ENCODE measurements around the gene KRT28.

Gene KRT28

GRCh38 chr17:40763752-40764151, 36.0 kb downstream of the KRT28 start:
- H4K20me1 ChIP-seq (ENCODE audit: insufficient read depth, low read length, poor library complexity, severe bottlenecking) = no peaks in the 10 kb centered on the region
- H3K36me3 ChIP-seq (ENCODE audit: insufficient read depth, low read length) = no peaks in the 10 kb centered on the region
- no peak overlapping the region for H3K4me3 ChIP-seq (ENCODE audit: low read length, poor library complexity, severe bottlenecking)
- peaks cover 23% of the 10 kb centered on the region; the same call in 1 of the 2 replicates for H3K9me3 ChIP-seq (ENCODE audit: insufficient read depth, low read depth, low read length)
- no peaks in the 10 kb centered on the region for H3F3A ChIP-seq (ENCODE audit: low read depth)
- no peaks in the 10 kb centered on the region for H3K4me1 ChIP-seq (ENCODE audit: insufficient read depth, low read length, poor library complexity, severe bottlenecking)
- H3K79me2 ChIP-seq (ENCODE audit: insufficient read depth, low read length) = no peaks in the 10 kb centered on the region
- H3K9ac ChIP-seq (ENCODE audit: low read depth, low read length, poor library complexity, severe bottlenecking) = no peak overlapping the region
- H3K4me2 ChIP-seq (ENCODE audit: low read depth, low read length, poor library complexity, severe bottlenecking) = no peak overlapping the region
- no peaks in the 10 kb centered on the region for H3K9me2 ChIP-seq (replicated peaks; ENCODE audit: low read depth, low read length)
- TF ChIP-seq CTCF (conservative IDR thresholded peaks at IDR 0.05; ENCODE audit: low read length) (no peak), EZH2phosphoT487 (IDR thresholded peaks at IDR 0.05; ENCODE audit: borderline replicate concordance) (no peak)
- no peak overlapping the region for H2AFZ ChIP-seq (ENCODE audit: low read length)
- H3K27me3 ChIP-seq (ENCODE audit: insufficient read depth, low read length, poor library complexity, severe bottlenecking) = no peaks in the 10 kb centered on the region

- Histone ChIP-seq H3K4me3 (ENCODE audit: low read length, poor library complexity, severe bottlenecking) (no peak overlapping the region), H3K9me3 (ENCODE audit: insufficient read depth, low read depth, low read length) (peaks cover 23% of the 10 kb centered on the region; the same call in 1 of the 2 replicates), H3K36me3 (ENCODE audit: insufficient read depth, low read length) (no peaks in the 10 kb centered on the region), H3K27me3 (ENCODE audit: insufficient read depth, low read length, poor library complexity, severe bottlenecking) (peaks cover 5% of the 10 kb centered on the region), H3K9me2 (replicated peaks; ENCODE audit: low read depth, low read length) (no peaks in the 10 kb centered on the region), H3K4me2 (ENCODE audit: low read depth, low read length, poor library complexity, severe bottlenecking) (no peak overlapping the region), H3K4me1 (ENCODE audit: insufficient read depth, low read length, poor library complexity, severe bottlenecking) (no peaks in the 10 kb centered on the region), H3F3A (ENCODE audit: low read depth) (no peaks in the 10 kb centered on the region), H3K79me2 (ENCODE audit: insufficient read depth, low read length) (no peaks in the 10 kb centered on the region), H3K9ac (ENCODE audit: low read depth, low read length, poor library complexity, severe bottlenecking) (no peak overlapping the region), H4K20me1 (ENCODE audit: insufficient read depth, low read length, poor library complexity, severe bottlenecking) (no peaks in the 10 kb centered on the region), H2AFZ (ENCODE audit: low read length) (no peak overlapping the region)
- TF ChIP-seq EZH2phosphoT487 (IDR thresholded peaks at IDR 0.05; ENCODE audit: borderline replicate concordance) = no peak
- TF ChIP-seq CTCF (conservative IDR thresholded peaks at IDR 0.05; ENCODE audit: low read length) = no peak
Measured at GRCh38 chr17:40760105-40761016, 39.4 kb downstream of the KRT28 start.

- no peak within 1 kb of the TSS for H3K4me3 ChIP-seq (ENCODE audit: low read length, poor library complexity, severe bottlenecking)
- no peaks in the 10 kb centered on the region for H3K79me2 ChIP-seq (ENCODE audit: insufficient read depth, low read length)
- no peak for TF ChIP-seq CTCF (conservative IDR thresholded peaks at IDR 0.05; ENCODE audit: low read length)
- TF ChIP-seq EZH2phosphoT487 (IDR thresholded peaks at IDR 0.05; ENCODE audit: borderline replicate concordance) = no peak
- no peaks in the 10 kb centered on the region for H3K9me2 ChIP-seq (replicated peaks; ENCODE audit: low read depth, low read length)
- H3K4me1 ChIP-seq (ENCODE audit: insufficient read depth, low read length, poor library complexity, severe bottlenecking) = peaks cover 8% of the 10 kb centered on the region
- no peaks in the 10 kb centered on the region for H3F3A ChIP-seq (ENCODE audit: low read depth)
- H3K36me3 ChIP-seq (ENCODE audit: insufficient read depth, low read length) = no peaks in the 10 kb centered on the region
- H3K9ac ChIP-seq (ENCODE audit: low read depth, low read length, poor library complexity, severe bottlenecking) = no peak within 1 kb of the TSS
- H4K20me1 ChIP-seq (ENCODE audit: insufficient read depth, low read length, poor library complexity, severe bottlenecking) = no peaks in the 10 kb centered on the region
- peaks cover 12% of the 10 kb centered on the region; the same call in 1 of the 2 replicates for H3K9me3 ChIP-seq (ENCODE audit: insufficient read depth, low read depth, low read length)
- H3K4me2 ChIP-seq (ENCODE audit: low read depth, low read length, poor library complexity, severe bottlenecking) = no peak within 1 kb of the TSS
- no peak within 1 kb of the TSS for H2AFZ ChIP-seq (ENCODE audit: low read length)
- peaks cover 5% of the 10 kb centered on the region for H3K27me3 ChIP-seq (ENCODE audit: insufficient read depth, low read length, poor library complexity, severe bottlenecking)
Measured at GRCh38 chr17:40755231-40755630, 44.5 kb downstream of the KRT28 start, which contains the start of gene KRT25. KRT25 (minus strand) TSS chr17:40755331; CDS start chr17:40755271, 60 bp downstream.
